Epithelial cell of proximal tubule (primary cell): ENCODE data around the gene PDK3. TPM values are rescaled to one million over a fixed set of nuclear protein-coding genes. Genes with fewer than 3 reads are reported as not detected.

Source experiments
- DNase-seq: peaks from one replicate; pipeline ENCODE4 v3.0.0-alpha.2; 2011; ENCODE audit warnings: low read depth
- H3K4me3 ChIP-seq: 2 replicates; pipeline ENCODE4 v1.5.1; 2011; ENCODE audit warnings: low read depth, mild to moderate bottlenecking, low read length
- total RNA-seq: library from RNA; depleted of rRNA; stranded (reverse); fragments of >200 nt; gene quantifications from 2 replicates; pipeline ENCODE4 v1.2.3, GENCODE V29; 2015
- TF ChIP-seq, protein P1 (sequence below): conservative IDR thresholded peaks from 2 replicates; pipeline ENCODE4 v1.5.1; 2012; ENCODE audit warnings: low read depth, mild to moderate bottlenecking, low read length

PDK3 gene
- total RNA-seq, 1 donor from 2014 or later: 13.6 TPM

DNA sequence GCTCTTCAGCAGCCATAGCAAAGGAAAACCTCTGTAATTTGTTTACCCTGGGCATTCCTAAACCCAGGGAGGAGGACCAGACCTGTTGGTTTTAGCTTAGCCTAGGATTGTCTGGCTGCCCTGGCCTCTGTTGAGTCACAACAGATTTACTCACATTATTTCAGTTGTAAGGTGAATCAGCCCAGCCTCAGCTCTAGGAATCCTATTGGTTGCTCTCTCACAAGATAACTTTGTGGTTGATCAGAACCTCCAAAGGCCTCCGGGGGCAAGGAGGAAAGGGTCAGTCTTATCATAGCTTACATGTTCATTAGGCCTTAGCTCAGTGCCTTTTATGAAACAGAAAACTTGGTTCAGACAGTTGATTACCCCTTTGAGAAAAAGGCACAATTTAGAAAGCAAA, 41.0 kb downstream of the PDK3 start:
- H3K4me3 ChIP-seq: no peak overlapping the region
- DNase-seq: no peak
- TF ChIP-seq, protein P1, sequence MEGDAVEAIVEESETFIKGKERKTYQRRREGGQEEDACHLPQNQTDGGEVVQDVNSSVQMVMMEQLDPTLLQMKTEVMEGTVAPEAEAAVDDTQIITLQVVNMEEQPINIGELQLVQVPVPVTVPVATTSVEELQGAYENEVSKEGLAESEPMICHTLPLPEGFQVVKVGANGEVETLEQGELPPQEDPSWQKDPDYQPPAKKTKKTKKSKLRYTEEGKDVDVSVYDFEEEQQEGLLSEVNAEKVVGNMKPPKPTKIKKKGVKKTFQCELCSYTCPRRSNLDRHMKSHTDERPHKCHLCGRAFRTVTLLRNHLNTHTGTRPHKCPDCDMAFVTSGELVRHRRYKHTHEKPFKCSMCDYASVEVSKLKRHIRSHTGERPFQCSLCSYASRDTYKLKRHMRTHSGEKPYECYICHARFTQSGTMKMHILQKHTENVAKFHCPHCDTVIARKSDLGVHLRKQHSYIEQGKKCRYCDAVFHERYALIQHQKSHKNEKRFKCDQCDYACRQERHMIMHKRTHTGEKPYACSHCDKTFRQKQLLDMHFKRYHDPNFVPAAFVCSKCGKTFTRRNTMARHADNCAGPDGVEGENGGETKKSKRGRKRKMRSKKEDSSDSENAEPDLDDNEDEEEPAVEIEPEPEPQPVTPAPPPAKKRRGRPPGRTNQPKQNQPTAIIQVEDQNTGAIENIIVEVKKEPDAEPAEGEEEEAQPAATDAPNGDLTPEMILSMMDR: no peak

DNA sequence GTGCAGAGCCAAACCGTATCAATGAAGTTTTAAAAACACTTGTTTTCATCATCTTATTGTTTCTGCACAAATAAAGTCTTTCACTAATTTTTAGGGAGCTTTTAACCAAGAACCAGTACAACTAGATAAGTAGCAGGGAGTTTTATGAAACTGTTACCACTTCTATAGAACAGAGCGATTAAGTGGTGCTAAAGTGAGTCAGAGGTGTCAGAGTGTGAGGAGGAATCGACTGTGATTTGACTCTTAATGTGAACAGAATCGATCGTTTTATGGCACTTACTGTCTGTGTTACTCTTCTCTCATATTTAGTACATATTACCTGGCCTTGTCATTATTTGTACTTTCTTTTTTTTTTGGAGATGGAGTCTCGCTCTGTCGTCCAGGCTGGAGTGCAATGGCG, 43.3 kb downstream of the PDK3 start:
- no peak overlapping the region for H3K4me3 ChIP-seq
- TF ChIP-seq, protein P1: no peak

DNA sequence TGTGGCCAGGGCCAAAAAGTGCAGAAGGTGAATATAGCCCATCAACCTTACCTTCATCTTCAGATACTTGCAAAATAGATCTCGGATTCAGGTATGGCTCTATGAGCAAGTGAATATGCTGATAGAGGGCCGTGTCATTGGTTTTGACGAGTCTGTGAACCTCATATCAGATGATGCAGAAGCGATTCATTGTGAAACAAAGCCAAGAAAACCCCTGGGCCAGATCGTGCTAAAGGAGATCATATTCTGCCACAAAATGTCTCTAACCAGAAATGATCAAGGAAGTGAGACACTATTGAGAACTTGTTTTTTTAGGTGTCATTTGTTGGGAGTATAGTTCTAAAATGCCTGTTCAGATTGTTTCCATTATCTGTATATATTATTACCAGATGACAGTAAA, 48.3 kb downstream of the PDK3 start:
- no peak for DNase-seq
- TF ChIP-seq, protein P1: no peak
- H3K4me3 ChIP-seq: no peak overlapping the region

More for the DNA sequence above, 43.3 kb downstream of the PDK3 start:
- DNase-seq: no peak

DNA sequence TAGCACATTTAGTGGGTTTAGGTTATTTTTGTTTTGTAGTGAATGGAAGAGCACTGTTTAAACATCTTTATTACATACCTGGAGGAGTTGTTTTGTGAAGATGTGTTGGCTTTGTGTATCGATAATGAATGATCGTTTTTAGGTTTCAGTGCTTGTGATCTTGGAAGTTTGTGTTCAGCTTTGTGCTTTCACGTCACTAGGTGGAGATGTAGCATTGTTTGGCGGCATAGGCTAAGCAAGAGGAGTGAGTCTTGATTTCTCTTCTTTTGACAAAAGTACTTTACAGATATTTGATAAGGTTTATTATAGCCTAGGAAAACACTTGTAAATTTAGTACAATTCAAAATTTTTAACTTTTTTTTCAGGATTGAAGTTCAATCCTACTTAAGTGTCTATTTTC, 50.4 kb downstream of the PDK3 start:
- no peak for DNase-seq
- TF ChIP-seq, protein P1: no peak
- H3K4me3 ChIP-seq: no peak overlapping the region

DNA sequence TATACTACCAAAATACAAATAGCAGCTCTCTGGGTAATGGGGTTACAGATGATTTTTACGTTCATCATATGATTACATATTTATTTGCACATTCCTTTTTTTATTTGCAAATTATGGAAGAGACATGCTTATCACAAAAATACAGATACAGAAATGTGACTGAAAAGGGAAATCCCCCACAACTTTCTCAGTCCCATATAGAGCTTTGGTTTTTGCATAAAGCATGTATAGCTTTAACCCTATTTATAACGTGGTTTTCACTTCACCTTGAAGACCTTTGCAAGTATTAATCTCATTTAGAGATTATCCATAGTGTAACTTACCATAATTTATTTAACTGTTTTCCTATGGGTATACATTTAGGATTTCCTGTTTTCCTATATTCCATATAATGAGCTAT, 55.4 kb downstream of the PDK3 start:
- DNase-seq: no peak
- TF ChIP-seq, protein P1: no peak
- no peak overlapping the region for H3K4me3 ChIP-seq

DNA sequence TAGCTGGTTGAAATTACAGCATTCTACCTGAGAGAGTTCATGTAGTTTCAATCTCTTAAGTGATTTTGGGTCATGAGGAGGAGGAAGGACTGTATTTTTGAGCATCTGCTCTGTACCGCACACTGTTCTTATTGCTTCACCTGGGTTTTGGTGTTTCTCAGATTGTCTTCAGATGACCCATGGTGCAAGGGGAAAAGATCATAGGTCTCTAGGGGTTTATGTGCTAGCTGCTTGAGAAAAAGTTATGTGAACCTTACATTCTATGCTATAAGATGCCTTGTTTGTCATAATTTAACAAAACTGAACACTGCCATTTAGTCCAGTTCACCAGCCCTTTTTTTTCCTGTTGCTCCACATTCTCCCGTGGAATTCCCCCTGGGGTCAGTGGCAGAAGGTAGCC, 60.4 kb downstream of the PDK3 start:
- H3K4me3 ChIP-seq: no peak overlapping the region
- no peak for DNase-seq
- TF ChIP-seq, protein P1: no peak

DNA sequence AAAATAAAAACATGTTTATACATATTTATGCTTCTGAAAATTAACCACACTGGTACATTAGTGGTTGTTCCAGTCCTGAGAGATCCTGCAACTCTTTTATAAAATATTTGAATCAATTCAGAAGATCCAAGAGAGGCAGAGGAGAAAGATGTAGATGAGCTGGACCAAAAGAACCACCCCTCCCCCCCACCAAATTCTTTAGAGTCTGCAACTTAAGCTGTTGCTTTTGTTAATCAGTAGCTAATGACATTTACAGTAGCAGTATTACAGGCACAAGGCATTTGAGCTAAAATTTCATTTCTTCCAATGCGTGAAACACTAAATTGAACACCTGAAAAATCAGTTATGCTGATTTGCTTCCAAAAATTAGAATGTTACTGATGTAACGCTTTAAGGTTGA, 61.5 kb downstream of the PDK3 start:
- H3K4me3 ChIP-seq: no peak overlapping the region
- DNase-seq: no peak
- TF ChIP-seq, protein P1: no peak
